Stimulated activated CD8-positive, alpha-beta memory T cell treated with anti-CD3 and anti-CD28 coated beads, Interleukin-7, amount 100 ng/mL, for 48 hours (primary cell): ENCODE measurements around the gene WDSUB1.

Experiments
- DNase-seq, 2 donors: peaks; one replicate each; pipeline ENCODE4 v3.0.0-alpha.2; 2020; ENCODE audit warnings: low read depth in 1 of 2; ENCODE audit errors: extremely low read depth in 1 of 2

WDSUB1 gene

GRCh38 chr2:159199761-159200465 is 86.6 kb downstream of the WDSUB1 start:
- no peak for DNase-seq

DNA sequence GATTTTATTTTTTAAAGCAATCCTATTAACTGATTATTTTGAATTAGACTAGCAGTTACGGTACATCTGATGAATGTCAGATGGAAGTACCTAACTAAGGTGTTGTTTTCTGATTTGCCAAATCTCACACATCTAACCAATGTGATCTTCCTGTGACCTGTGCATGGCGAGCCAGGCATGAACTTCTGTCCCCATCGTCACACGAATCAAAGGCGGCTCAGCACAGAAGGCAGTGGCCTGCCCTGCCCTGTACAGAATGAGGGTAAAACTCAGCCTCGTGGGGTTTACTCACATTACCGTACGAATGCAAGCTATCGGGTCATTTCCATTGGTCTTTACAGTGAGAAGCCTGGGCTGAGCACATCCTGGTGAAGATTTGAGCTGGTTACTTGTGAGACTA is 87.3 kb downstream of the WDSUB1 start:
- no peak for DNase-seq

- DNase-seq, result no peak
Observed at GRCh38 chr2:159196393-159196925, 90.0 kb downstream of the WDSUB1 start.

DNA sequence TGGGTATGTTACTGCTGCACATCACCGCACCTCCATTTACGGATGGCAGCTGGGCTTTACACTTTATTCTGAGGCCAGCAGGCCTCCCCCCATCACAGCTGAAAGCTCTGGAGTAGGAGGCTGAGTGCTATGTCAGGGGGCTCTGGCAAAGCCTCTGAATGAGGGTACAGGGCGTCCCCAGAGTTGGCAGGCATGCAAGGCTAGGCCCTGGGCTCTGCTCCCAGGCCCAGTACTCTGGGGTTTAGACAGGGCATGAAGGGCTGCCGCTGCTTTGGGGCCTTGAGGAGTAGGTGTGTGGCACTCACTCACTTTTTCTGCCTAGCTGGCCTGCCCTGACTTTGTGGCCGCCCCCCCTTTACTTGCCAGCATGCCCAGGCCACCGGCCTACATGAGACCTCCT is 90.8 kb downstream of the WDSUB1 start:
- DNase-seq, result no peak

DNA sequence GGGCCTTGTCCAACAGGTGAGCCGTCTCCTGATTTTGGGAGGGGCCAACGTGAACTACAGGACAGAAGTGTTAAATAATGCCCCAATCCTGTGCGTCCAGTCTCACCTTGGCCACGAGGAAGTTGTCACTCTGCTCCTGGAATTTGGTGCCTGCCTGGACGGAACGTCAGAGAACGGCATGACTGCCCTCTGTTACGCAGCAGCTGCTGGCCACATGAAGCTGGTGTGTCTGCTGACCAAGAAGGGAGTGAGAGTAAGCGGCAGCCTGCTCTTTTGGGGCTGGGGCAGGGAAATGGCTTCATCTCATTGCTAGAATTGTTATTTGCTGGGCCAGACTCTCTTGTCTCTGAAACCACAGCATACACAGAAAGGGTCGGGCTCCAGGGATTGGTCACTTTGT is 92.3 kb downstream of the WDSUB1 start:
- no peak for DNase-seq

DNA sequence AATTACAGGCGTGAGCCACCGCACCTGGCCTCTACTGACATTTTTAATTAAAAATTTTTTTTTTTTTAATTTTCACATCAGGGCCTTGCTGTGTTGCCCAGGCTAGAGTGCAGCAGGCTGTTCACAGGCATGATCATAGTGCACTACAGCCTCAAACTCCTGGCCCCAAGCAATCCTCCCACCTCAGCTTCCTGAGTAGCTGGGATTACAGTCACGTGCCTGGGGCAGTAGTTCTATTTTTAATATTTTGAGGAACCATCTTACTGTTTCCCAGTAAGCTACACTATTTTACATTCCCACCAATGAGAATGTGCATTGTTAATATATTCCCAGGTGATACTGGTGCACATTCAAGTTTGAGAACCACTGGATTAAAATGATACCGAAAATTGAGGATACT is 92.7 kb downstream of the WDSUB1 start:
- no peak for DNase-seq

GRCh38 chr2:159192371-159192918 is 94.1 kb downstream of the WDSUB1 start:
- DNase-seq, result no peak

- no peak for DNase-seq
Observed at GRCh38 chr2:159188449-159188848, 98.1 kb downstream of the WDSUB1 start.

DNA sequence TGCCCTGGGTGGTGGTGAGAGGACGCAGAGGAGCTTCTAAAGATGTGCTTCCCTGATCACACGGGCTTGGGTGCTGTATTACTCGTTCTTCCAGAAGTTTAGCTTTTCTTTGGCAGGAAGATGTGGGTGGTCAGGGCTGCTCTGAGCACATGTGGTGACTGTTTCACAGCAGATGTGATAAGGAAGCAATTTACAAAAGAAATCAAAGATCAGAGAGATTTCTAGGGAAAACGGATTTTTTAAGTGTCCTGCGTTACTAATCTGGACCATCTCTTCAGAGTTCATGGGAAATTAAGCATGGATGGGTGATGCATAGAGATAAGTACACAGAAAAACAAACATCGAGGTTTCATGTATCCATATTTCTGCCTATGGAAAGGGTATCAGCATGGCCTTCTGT is 99.4 kb downstream of the WDSUB1 start:
- no peak for DNase-seq

GRCh38 chr2:159186462-159186861 is 100.0 kb downstream of the WDSUB1 start:
- DNase-seq, result no peak
